ENCODE data around the gene SLC44A2.

SLC44A2 gene

DNA sequence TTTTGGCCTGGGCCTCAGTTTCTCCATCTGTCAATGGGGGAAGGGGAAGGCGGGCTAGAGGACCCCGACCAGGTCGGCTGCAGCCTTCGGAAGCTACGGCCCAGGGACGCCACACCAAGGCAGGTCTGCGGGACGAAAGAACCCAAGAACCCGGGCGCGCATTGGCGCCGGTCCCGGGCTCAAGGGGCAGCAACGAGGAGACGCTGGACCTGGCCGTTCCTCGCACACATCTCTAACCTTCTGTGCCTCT is 28.1 kb downstream of the SLC44A2 start:
- Histone ChIP-seq H3K79me2 (ENCODE audit: insufficient read depth, low read length) (peaks cover 47% of the 10 kb centered on the region), H3F3A (ENCODE audit: insufficient read depth) (peaks cover 30% of the 10 kb centered on the region; the same call in 1 of the 2 replicates), H3K27ac (ENCODE audit: low read depth, low read length) (peak overlapping the region; percentile 72), H3K9ac (ENCODE audit: low read length) (peak overlapping the region; percentile 92), H4K20me1 (ENCODE audit: low read depth, low read length) (peaks cover 13% of the 10 kb centered on the region), H3K27me3 (ENCODE audit: low read length) (no peaks in the 10 kb centered on the region), H3K9me2 (replicated peaks; ENCODE audit: insufficient read depth, low read length) (no peaks in the 10 kb centered on the region), H3K4me2 (ENCODE audit: low read depth, low read length, poor library complexity, severe bottlenecking) (peak overlapping the region; percentile 69), H2AFZ (ENCODE audit: low read depth, low read length, severe bottlenecking) (no peak overlapping the region), H3K9me3 (ENCODE audit: insufficient read depth, low read length) (no peaks in the 10 kb centered on the region), H3K4me3 (ENCODE audit: insufficient read depth, low read length, poor library complexity, severe bottlenecking) (peak overlapping the region; percentile 94), H3K36me3 (ENCODE audit: low read length) (peaks cover 10% of the 10 kb centered on the region)
- TF ChIP-seq EZH2phosphoT487 (conservative IDR thresholded peaks at IDR 0.05; ENCODE audit: low read length), result no peak
- TF ChIP-seq, protein P1, sequence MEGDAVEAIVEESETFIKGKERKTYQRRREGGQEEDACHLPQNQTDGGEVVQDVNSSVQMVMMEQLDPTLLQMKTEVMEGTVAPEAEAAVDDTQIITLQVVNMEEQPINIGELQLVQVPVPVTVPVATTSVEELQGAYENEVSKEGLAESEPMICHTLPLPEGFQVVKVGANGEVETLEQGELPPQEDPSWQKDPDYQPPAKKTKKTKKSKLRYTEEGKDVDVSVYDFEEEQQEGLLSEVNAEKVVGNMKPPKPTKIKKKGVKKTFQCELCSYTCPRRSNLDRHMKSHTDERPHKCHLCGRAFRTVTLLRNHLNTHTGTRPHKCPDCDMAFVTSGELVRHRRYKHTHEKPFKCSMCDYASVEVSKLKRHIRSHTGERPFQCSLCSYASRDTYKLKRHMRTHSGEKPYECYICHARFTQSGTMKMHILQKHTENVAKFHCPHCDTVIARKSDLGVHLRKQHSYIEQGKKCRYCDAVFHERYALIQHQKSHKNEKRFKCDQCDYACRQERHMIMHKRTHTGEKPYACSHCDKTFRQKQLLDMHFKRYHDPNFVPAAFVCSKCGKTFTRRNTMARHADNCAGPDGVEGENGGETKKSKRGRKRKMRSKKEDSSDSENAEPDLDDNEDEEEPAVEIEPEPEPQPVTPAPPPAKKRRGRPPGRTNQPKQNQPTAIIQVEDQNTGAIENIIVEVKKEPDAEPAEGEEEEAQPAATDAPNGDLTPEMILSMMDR (IDR thresholded peaks at IDR 0.05; ENCODE audit: insufficient read depth, low read length, poor library complexity, severe bottlenecking), result no peak

DNA sequence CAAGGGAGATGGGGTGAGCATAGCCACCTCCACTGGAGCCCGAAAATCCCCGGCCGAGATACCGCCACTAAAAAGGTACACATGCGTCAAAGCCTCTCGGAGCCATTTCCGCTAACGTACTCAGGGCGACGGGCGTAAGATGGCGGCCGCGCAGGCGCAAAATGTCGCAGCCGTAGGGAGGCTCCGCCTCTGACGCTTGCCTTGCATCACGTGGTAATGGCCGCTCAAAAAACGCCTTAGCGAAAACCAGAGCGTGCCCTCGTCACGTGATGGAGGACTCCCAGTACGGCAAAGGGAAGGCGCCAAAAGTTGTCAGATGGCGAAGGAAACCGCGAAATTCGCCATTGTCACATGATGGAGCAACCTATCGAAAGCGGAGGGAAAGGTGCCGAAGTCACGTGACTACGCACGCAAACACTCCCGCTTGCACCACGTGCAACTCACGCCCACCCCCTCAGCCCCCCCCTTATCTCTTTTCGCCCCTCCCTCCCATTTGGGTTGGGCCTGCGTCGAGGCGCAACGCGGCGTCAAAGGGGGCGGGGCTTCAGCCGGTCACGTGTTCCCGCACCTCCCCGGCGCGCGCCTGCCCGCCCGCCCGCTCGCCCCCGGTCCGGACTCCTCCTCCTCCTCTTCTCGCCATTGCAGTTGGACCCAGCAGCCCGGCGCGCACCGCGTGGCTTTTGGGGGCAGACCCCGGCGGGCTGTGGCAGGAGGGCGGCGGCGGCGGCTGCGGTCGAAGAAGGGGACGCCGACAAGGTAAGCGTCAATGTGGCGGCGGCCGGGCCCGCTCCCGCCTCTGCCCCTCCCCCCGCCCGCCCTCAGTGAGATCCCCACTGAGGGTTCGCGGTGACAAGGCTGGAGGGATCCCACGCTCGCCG is 28.6 kb downstream of the SLC44A2 start, which contains the start of gene ILF3:
Gene ILF3 (plus strand): TSS at position 615 of the 878 bp plus-strand sequence. CDS start 16,260 bp downstream, outside the sequence.
- Histone ChIP-seq H3K79me2 (ENCODE audit: insufficient read depth, low read length) (peaks cover 53% of the 10 kb centered on the region), H3K4me3 (ENCODE audit: insufficient read depth, low read length, poor library complexity, severe bottlenecking) (peak within 1 kb of the TSS; percentile 96), H4K20me1 (ENCODE audit: low read depth, low read length) (peaks cover 13% of the 10 kb centered on the region), H3K27ac (ENCODE audit: low read depth, low read length) (peak within 1 kb of the TSS; percentile 88), H2AFZ (ENCODE audit: low read depth, low read length, severe bottlenecking) (no peak within 1 kb of the TSS), H3F3A (ENCODE audit: insufficient read depth) (peaks cover 34% of the 10 kb centered on the region; the same call in 1 of the 2 replicates), H3K4me2 (ENCODE audit: low read depth, low read length, poor library complexity, severe bottlenecking) (peak within 1 kb of the TSS; percentile 91), H3K36me3 (ENCODE audit: low read length) (peaks cover 10% of the 10 kb centered on the region), H3K9me3 (ENCODE audit: insufficient read depth, low read length) (no peaks in the 10 kb centered on the region), H3K27me3 (ENCODE audit: low read length) (no peaks in the 10 kb centered on the region), H3K9me2 (replicated peaks; ENCODE audit: insufficient read depth, low read length) (no peaks in the 10 kb centered on the region), H3K9ac (ENCODE audit: low read length) (peak within 1 kb of the TSS; percentile 95)
- TF ChIP-seq, protein P1 (IDR thresholded peaks at IDR 0.05; ENCODE audit: insufficient read depth, low read length, poor library complexity, severe bottlenecking), result no peak
- TF ChIP-seq EZH2phosphoT487 (conservative IDR thresholded peaks at IDR 0.05; ENCODE audit: low read length), result no peak

DNA sequence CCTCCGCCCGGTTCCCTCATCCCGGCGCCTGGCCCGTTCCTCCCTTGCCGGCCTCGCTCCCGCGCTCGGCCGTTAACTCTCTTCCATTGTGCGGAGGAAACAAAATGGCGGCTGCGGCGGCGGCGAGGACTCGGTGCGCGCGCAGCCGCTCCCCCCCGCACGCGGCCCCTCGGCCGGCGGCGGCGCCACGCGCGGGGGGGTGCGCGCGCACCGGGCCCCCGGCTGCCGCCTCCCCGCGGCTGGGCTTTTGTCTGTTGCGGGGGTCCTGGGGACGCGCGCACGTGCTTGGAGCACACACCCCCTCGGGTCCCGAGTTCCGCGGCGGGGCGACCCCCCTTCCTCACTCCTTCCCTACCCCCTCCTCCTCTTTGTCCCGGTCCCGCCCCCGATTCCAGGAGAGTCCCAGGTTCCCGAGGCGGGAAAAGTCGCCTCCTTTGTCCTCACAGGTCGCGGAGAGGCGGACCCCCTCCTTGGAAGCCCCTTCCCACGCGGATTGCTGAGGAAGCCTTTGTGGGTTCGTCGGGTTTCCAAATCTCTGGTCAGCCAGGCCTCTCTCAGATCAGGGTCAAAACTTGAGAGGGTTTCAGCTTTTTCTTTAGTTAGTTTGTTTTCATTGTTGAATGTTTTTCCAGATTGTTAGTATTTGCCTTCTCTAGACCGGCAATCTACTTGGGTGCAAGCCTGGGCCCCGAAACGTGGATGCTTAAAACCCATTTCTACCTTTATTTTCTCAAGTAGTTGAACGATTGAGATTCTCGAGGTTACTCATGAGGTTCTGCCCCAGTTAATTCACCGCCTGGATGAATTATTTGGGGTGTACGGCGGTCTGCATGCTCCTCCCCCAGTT is 29.5 kb downstream of the SLC44A2 start:
- H3K9me3 ChIP-seq (ENCODE audit: insufficient read depth, low read length), result no peaks in the 10 kb centered on the region
- H4K20me1 ChIP-seq (ENCODE audit: low read depth, low read length), result peaks cover 15% of the 10 kb centered on the region
- H3K36me3 ChIP-seq (ENCODE audit: low read length), result peaks cover 10% of the 10 kb centered on the region
- H3K4me2 ChIP-seq (ENCODE audit: low read depth, low read length, poor library complexity, severe bottlenecking), result peak overlapping the region; percentile 91
- no peaks in the 10 kb centered on the region for H3K9me2 ChIP-seq (replicated peaks; ENCODE audit: insufficient read depth, low read length)
- H3K4me3 ChIP-seq (ENCODE audit: insufficient read depth, low read length, poor library complexity, severe bottlenecking), result peak overlapping the region; percentile 96
- TF ChIP-seq, protein P1 (IDR thresholded peaks at IDR 0.05; ENCODE audit: insufficient read depth, low read length, poor library complexity, severe bottlenecking), result no peak
- TF ChIP-seq EZH2phosphoT487 (conservative IDR thresholded peaks at IDR 0.05; ENCODE audit: low read length), result no peak
- no peaks in the 10 kb centered on the region for H3K27me3 ChIP-seq (ENCODE audit: low read length)
- H2AFZ ChIP-seq (ENCODE audit: low read depth, low read length, severe bottlenecking), result no peak overlapping the region
- H3F3A ChIP-seq (ENCODE audit: insufficient read depth), result peaks cover 39% of the 10 kb centered on the region; the same call in 1 of the 2 replicates
- H3K9ac ChIP-seq (ENCODE audit: low read length), result peak overlapping the region; percentile 95
- peaks cover 62% of the 10 kb centered on the region for H3K79me2 ChIP-seq (ENCODE audit: insufficient read depth, low read length)
- peak overlapping the region; percentile 88 for H3K27ac ChIP-seq (ENCODE audit: low read depth, low read length)

Measured in SU-DHL-6 (cell line).